GM18502 (cell line): ENCODE measurements around the gene WDR82.

Experiments used
- ATAC-seq: cut with Tn5 transposase; IDR thresholded peaks from one replicate; pipeline ENCODE4 v1.9.1; 2021; ENCODE audit warnings: mild to moderate bottlenecking; ENCODE audit not compliant: unreplicated experiment, poor library complexity

Gene WDR82

DNA sequence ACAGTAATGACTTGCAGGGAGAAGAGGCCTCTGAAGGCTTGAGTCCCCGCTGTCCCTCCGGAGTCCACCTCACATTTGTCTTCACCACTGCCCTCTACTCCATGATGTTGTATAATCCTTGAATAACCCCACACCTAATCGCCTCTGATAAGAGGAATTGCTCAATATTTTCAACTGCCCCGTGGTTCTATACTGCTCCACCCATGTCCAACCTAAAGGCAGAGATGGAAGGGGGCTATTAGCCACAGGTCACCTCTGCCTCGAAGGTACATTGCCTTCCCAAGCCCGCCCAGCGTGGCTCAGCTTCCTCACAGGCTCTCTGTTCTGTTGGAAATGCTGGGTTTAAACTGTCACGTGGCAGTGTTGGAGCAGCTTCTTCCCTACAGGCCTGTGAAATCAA, 65.4 kb downstream of the WDR82 start:
- ATAC-seq: no peak

GRCh38 chr3:52211268-52211891, 67.1 kb downstream of the WDR82 start:
- ATAC-seq: no peak

DNA sequence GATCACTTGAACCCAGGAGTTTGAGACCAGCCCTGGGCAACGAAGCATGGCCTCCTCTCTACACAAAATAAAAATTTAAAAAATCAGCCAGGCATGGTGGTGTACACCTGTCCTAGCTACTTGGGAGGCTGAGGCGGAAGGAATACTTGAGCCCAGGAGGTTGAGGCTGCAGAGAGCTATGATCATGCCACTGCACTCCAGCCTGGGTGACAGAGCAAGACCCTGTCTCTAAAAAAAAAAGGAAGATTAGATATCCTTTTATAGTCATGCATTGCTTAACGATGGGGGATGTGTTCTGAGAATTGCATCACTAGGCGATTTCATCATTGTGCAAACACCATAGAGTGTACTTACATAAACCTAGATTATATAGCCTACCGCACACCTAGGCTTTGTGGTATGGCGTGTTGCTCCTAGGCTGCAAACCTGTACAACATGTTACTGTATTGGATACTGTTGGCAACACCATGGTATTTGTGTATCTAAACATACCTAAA, 67.9 kb downstream of the WDR82 start:
- no peak for ATAC-seq

GRCh38 chr3:52210037-52210436, 68.4 kb downstream of the WDR82 start:
- ATAC-seq: no peak

GRCh38 chr3:52208556-52208955, 69.9 kb downstream of the WDR82 start:
- no peak for ATAC-seq

GRCh38 chr3:52205727-52206372, 72.6 kb downstream of the WDR82 start:
- no peak for ATAC-seq
